ENCODE data around the gene IFIT5.

DNA sequence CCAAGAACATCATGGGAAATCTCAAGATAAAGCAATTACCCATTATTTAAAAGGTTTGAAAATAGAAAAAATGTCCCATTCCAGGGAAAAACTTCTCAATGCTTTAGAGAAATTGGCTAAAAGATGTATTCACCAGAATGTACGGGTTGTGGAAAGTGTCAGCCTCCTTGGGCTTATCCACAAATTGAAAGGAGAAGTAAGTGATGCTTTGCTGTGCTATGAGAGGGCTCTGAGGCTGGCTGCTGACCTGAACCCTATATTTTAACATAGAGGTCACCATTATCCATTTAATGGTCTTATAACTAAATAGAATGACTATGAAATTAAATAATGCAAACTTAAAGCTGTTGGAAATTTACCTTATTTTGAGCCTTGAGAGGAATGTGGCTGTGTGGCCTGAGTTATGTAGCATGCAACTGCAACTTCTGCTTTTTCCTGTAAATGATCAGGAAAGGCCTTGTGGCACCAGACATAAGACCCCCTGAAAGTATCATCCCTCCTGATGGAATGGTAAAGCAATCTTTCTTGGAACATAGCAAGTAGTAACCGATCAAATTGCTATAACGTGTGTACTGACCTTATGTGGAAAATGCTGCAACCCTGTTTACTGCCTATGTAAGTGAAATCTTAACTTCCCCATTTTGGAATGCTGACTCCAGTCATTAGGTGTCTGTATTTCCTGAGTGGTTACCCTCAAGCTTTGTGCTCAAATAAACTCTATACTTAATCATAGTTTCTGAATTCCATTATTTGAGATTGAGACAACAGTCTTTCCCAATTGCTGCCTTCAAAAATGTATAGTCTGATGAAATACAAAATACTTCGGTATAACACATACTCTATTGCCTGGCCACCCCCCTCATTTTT is 29.7 kb upstream of the IFIT5 start:
- TF ChIP-seq POLR2A (IDR thresholded peaks at IDR 0.05; ENCODE audit: low read length) (no peak), GATA1 (IDR thresholded peaks at IDR 0.05; ENCODE audit: low read depth, low read length) (no peak)
